ENCODE results near the gene CBFA2T2.

DNA sequence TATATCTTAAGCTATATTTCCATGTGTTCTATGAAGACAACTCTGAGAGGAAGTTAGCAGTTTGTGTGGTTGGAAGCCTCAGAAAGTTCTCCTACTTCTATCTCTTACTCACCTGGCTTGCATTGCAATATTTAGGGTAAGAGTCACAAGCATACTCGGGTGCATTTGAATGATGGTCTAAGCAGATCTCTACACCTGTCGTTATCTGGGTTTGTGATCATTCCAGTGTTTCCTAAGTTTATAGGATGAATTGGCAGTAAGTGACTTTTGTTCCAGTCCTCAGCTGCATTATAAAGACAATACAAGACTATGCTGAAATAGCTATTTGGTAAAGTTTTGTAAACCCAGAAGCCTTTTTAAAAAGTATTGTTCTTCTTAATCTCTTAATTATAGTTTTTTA is 36.9 kb downstream of the CBFA2T2 start:
- TF ChIP-seq SUZ12 (IDR thresholded peaks at IDR 0.05; ENCODE audit: extremely low read depth, insufficient read depth, insufficient read length) (no peak), ZNF274 (IDR thresholded peaks at IDR 0.05; ENCODE audit: low read depth, low read length) (no peak)

All from NT2/D1 (cell line).